OCI-LY7 (cell line): ENCODE measurements around the gene PNMA6F.
"Not testable (repeated sequence)": the region's sequence is repeated elsewhere in the genome, so short reads cannot be mapped to it uniquely, and the experiment has no call there.

Source experiments
- CTCF ChIP-seq: fragments of 200-600 bp; sonication (generic); conservative IDR thresholded peaks from 2 replicates; pipeline ENCODE4 v1.5.1; 2014; ENCODE audit warnings: mild to moderate bottlenecking, antibody characterized with exemption, low read length, moderate library complexity, mixed read lengths
- EZH2phosphoT487 ChIP-seq: fragments of 200-600 bp; sonication (generic); IDR thresholded peaks from 2 replicates; pipeline ENCODE4 v1.6.1; 2018; ENCODE audit warnings: low read depth, borderline replicate concordance, mild to moderate bottlenecking, mixed run types, antibody characterized with exemption, low read length, moderate library complexity, mixed read lengths

- TF ChIP-seq CTCF, EZH2phosphoT487: not testable (repeated sequence)
Observed at GRCh38 chrX:153283982-153284381, 37.6 kb downstream of the PNMA6F start.
